WI38 (cell line): ENCODE measurements around the gene NUB1.
"Not testable (repeated sequence)": the region's sequence is repeated elsewhere in the genome, so short reads cannot be mapped to it uniquely, and the experiment has no call there.

Experiments used
- H3K4me3 ChIP-seq: 2 replicates; pipeline ENCODE4 v1.5.1; 2011; ENCODE audit warnings: low read depth, mild to moderate bottlenecking, control low read depth, low read length
- CTCF ChIP-seq: IDR thresholded peaks from 2 replicates; pipeline ENCODE4 v1.5.1; 2012; ENCODE audit warnings: low read depth, mild to moderate bottlenecking, control low read depth, low read length

The NUB1 gene

GRCh38 chr7:151301471-151302462 is 39.8 kb upstream of the NUB1 start:
- TF ChIP-seq CTCF, result no peak
- H3K4me3 ChIP-seq, result no peak overlapping the region

- H3K4me3 ChIP-seq, result not testable (repeated sequence)
Observed at GRCh38 chr7:151304251-151304650, 37.4 kb upstream of the NUB1 start.

- H3K4me3 ChIP-seq, result no peak overlapping the region
Observed at GRCh38 chr7:151304856-151305255, 36.8 kb upstream of the NUB1 start.

GRCh38 chr7:151306374-151306773 is 35.2 kb upstream of the NUB1 start:
- no peak overlapping the region for H3K4me3 ChIP-seq
- no peak for TF ChIP-seq CTCF

More at GRCh38 chr7:151304856-151305255, 36.8 kb upstream of the NUB1 start:
- no peak for TF ChIP-seq CTCF

- H3K4me3 ChIP-seq, result no peak overlapping the region
- no peak for TF ChIP-seq CTCF
Observed at GRCh38 chr7:151306860-151307259, 34.8 kb upstream of the NUB1 start.

GRCh38 chr7:151307536-151307935 is 34.1 kb upstream of the NUB1 start:
- no peak overlapping the region for H3K4me3 ChIP-seq
- no peak for TF ChIP-seq CTCF

GRCh38 chr7:151308256-151308655 is 33.4 kb upstream of the NUB1 start:
- H3K4me3 ChIP-seq, result no peak overlapping the region
- no peak for TF ChIP-seq CTCF
